Daoy (cell line): Measurements from ENCODE around the gene ZBBX. TPM values are rescaled to one million over a fixed set of nuclear protein-coding genes. Genes with fewer than 3 reads are reported as not detected.
"Not testable (repeated sequence)": the region's sequence is repeated elsewhere in the genome, so short reads cannot be mapped to it uniquely, and the experiment has no call there.

Experiments used
- DNase-seq: peaks from one replicate; pipeline ENCODE4 v3.0.0-alpha.2; 2015; ENCODE audit warnings: low read depth
- total RNA-seq: library from RNA; depleted of rRNA; stranded (reverse); fragments of >200 nt; shearing (Covaris generic); gene quantifications from 2 replicates; pipeline ENCODE4 v1.2.3, GENCODE V29; 2014; rRNA removed

The ZBBX gene
- total RNA-seq: not detected in 2 replicates

GRCh38 chr3:167380004-167380689, at the start of gene ZBBX:
Gene ZBBX (minus strand): TSS chr3:167380297. CDS start chr3:167372901, 7,396 bp downstream.
- DNase-seq: peak; percentile 51

- not testable (repeated sequence) for DNase-seq
These were observed 46.9 kb upstream of the ZBBX start for GRCh38 chr3:167426962-167427361.

GRCh38 chr3:167422396-167422795, 42.3 kb upstream of the ZBBX start:
- DNase-seq: not testable (repeated sequence)

GRCh38 chr3:167409611-167410010, 29.5 kb upstream of the ZBBX start:
- DNase-seq: no peak

GRCh38 chr3:167406876-167407492, 26.9 kb upstream of the ZBBX start:
- DNase-seq: peak; percentile 7

GRCh38 chr3:167397826-167398225, 17.7 kb upstream of the ZBBX start:
- DNase-seq: no peak

- no peak for DNase-seq
These were observed 16.0 kb upstream of the ZBBX start for GRCh38 chr3:167396075-167396474.

- no peak for DNase-seq
These were observed 13.9 kb upstream of the ZBBX start for GRCh38 chr3:167394003-167394402.

- DNase-seq: no peak
These were observed 2.1 kb upstream of the ZBBX start for GRCh38 chr3:167382155-167382554.

GRCh38 chr3:167375478-167375877, 4.6 kb downstream of the ZBBX start:
- no peak for DNase-seq

- no peak for DNase-seq
These were observed 8.0 kb downstream of the ZBBX start for GRCh38 chr3:167372138-167372537.

GRCh38 chr3:167361948-167362347, 18.1 kb downstream of the ZBBX start:
- no peak for DNase-seq

GRCh38 chr3:167361306-167361705, 18.8 kb downstream of the ZBBX start:
- DNase-seq: no peak

- DNase-seq: no peak
These were observed 24.7 kb downstream of the ZBBX start for GRCh38 chr3:167355446-167355845.

- DNase-seq: no peak
These were observed 25.3 kb downstream of the ZBBX start for GRCh38 chr3:167354751-167355150.

- no peak for DNase-seq
These were observed 29.7 kb downstream of the ZBBX start for GRCh38 chr3:167350245-167350862.

GRCh38 chr3:167346171-167346570, 33.9 kb downstream of the ZBBX start:
- DNase-seq: no peak

- DNase-seq: no peak
These were observed 48.9 kb downstream of the ZBBX start for GRCh38 chr3:167330993-167331785.

- no peak for DNase-seq
These were observed 56.5 kb downstream of the ZBBX start for GRCh38 chr3:167323572-167323971.

GRCh38 chr3:167318996-167319615, 61.0 kb downstream of the ZBBX start:
- no peak for DNase-seq

- DNase-seq: no peak
These were observed 61.8 kb downstream of the ZBBX start for GRCh38 chr3:167318306-167318705.

GRCh38 chr3:167306319-167306718, 73.8 kb downstream of the ZBBX start:
- no peak for DNase-seq
